DMS153 treated with DMSO at 0.1 percent for 48 hours (cell line): ENCODE data around the gene NTSR2.

ENCODE experiments used
- DNase-seq: peaks from one replicate; lab custom pipeline; 2025; ENCODE audit not compliant: unreplicated experiment; lab: John Stamatoyannopoulos, UW

NTSR2 gene

DNA sequence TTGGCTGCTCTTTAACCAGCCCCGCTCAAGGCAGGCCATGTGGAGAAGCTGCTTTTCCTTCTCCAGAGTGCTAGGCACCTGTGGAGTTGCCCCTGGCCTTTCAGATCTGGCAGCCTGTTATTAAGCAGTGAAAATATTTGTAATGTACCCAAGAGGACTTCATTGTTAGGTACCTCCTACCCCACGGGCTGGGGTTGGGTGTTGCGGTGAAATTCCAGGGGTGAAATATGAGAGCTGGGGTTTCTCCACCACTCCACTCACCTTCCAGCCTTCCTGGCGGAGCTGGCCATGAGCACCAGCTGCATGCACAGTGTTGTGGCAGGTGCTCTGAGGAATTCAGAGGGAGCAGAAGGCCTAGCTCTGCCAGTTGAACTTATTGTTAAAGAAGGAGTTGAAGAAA, 39.1 kb downstream of the NTSR2 start:
- DNase-seq = no peak

- DNase-seq = no peak
These were observed 40.1 kb downstream of the NTSR2 start for GRCh38 chr2:11629851-11630250.

- no peak for DNase-seq
These were observed 40.8 kb downstream of the NTSR2 start for GRCh38 chr2:11629215-11629614.

GRCh38 chr2:11628675-11629074, 41.3 kb downstream of the NTSR2 start:
- DNase-seq = no peak

DNA sequence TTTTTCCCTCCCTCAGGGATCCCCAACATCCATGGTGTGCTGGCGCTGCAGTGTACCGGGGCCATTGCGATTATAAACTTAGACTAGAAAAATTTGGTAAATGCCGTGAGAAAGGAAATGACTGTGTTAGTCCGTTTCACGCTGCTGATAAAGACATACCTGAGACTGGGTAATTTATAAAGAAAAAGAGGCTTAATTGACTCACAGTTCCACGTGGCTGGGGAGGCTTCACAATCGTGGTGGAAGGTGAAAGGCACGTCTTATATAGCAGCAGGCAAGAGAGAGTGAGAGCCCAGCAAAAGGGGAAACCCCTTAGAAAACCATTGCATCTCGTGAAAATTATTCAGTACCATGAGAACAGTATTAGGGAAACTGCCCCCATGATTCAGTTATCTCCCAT, 44.3 kb downstream of the NTSR2 start:
- DNase-seq = no peak

- DNase-seq = no peak
These were observed 45.1 kb downstream of the NTSR2 start for GRCh38 chr2:11624893-11625292.

- DNase-seq = no peak
These were observed 47.4 kb downstream of the NTSR2 start for GRCh38 chr2:11622611-11623010.

DNA sequence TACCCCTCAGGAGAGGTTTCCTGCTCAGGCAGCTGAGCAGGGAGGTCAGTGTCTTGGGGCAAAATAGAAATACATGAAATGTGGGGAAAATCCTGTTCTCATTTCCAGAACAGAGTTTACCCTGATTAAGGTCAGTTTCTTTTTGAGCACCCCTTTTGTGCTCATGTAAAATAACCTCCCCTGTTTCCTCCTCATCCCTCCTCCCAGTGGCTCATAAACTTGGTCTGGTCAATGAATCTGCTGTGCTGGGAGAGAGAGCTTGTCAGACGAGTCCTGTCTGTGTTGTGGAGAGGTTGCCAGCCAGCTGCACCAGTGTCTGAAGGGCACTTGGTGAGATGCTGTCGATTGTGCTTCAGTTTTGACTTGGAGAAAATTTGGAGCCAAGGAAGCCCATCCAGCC, 48.6 kb downstream of the NTSR2 start:
- DNase-seq = no peak

DNA sequence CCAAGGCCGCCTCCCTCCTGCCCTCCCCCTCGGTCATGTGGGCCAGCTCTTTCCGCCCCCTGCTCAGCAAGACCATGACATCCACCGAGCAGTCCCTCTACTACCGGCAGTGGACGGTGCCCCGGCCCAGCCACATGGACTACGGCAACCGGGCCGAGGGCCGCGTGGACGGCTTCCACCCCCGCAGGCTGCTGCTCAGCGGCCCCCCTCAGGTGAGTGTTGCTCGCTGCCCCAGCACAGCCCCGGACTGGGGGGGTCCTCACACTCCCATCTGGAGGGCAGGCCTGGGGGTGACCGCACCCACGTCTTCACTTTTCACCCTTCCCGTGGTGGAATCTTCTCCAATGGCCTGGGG, 51.3 kb downstream of the NTSR2 start:
- DNase-seq = no peak

GRCh38 chr2:11617984-11618707, 51.8 kb downstream of the NTSR2 start:
- DNase-seq = no peak

DNA sequence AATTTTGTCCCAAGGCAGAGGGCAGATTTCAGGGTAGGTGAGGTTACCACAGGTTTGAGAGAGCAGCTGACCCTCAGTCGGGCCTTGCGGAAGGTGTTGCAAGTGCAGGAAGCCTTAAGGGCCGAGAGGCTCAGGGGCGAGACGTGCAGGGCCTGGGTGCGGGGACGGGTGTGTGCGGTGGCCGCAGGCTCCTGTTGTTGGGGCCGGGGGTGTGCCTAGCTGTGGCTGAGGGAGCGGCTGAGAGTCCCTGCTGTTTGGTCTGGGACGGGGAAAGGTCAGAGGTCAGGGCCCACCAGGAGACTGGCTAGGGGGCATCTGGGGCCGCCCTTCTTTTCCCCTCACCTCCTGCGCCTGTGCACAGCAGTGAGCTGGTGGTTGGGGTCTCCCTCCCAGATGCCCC, 52.5 kb downstream of the NTSR2 start:
- DNase-seq = no peak

DNA sequence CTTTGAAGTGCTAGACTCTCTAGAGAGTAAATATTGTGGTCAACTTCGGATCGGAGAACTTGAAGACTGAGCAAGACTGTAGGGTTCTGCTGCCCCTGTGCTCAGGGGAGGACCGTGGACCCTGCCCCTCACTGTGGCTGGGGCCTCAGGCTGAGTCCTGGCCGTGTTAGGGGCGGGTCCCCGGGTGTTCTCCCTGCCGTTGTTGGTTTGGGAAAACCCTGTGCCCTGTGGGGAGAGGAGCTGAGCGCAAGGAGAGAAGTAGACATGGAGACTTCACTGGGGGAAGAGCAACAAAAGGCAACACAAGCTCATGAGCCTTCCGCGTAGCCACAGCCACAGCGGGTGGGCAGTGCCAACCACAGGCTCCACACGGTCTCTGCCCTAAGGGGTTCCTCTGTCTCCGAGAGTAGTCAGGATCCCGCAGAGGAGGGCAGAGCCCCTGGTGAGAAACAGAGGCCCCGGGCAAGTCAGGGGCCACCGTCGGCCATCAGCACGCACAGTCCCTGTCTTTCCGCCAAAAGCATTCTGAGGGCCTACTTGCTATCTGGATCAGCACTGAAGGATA, 53.1 kb downstream of the NTSR2 start:
- DNase-seq = no peak

DNA sequence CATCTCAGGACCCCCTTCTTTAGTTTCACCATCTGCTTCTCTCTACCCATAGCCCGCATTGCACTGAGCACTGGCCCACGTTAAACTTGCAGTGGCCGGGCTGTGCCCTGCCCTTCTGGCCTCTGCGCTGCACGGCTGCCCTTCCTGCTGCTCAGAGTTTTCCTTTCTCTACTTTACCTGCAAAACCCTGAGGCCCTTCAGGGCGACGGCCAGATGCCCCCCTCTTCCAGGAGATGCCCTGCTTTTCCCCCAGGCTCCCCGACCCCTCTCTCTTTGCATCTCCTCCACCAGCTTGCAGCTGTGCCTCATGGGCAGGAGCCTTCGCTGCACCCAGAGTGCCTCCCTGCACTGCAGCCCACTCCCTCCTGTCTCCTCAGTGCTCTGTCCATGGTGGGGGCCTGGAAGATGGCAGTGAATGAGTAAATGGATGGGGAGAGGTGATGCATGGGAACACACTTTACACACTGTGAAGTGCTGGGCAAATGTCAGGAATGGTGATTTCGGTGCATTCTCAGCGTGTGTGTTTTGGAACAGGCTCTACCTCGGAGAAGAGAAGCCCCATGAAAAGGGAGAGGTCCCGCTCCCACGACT, 53.8 kb downstream of the NTSR2 start:
- no peak for DNase-seq

- DNase-seq = no peak
These were observed 54.8 kb downstream of the NTSR2 start for GRCh38 chr2:11615209-11615608.

DNA sequence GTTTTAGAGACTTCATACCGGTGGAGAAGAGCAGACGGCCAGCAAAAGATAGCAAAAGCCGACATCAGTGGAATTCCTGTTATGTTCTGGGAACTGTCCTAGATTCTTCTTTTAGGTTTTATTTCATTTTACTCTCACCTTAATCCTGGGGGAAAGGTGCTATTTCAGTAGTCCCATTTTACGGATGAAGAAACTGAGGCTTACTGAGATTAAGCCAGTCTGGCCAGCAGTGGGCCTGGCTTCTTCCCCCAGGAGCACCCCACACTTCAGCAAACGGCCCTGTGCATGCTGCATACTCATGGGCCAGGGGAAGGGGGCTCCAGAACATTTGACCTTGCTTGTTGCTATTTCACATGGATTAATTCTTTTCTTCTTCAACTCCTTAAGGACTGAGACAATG, 56.7 kb downstream of the NTSR2 start:
- no peak for DNase-seq

DNA sequence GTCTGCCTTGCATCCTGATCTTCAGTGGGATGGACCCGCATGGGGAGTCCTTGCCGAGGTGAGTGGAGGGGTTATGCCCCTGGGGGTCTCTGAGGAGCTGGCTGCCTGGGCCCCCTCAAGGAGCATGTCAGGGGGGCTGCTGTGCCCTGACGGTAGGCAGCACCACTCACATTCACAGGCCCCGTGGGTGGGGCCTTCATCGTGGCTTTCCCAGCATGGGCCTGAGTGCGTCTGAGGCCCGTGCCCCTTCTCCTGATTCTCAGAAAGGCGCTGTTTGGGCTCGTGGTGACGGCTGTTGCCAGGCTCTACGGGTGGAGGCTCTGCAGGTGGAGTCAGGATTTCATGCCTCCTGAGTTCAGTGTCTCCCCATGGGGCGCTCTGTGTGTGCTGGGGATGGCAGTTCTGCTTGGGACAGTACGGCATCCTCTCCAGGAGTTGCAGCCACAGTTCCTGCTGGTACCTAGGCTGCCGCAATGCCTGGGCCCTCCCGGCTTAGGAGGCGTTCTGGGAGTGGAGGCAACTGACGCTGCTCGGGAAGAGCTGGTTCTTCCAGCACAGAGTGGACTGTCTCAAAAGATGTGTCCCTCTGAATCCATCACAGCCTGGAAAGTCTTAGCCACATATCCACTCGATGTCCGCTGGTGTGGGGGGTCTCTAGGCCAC, 57.3 kb downstream of the NTSR2 start:
- no peak for DNase-seq

GRCh38 chr2:11611251-11611650, 58.7 kb downstream of the NTSR2 start:
- DNase-seq = no peak

GRCh38 chr2:11610624-11611242, 59.3 kb downstream of the NTSR2 start:
- DNase-seq = no peak
